PC-9 (cell line): ENCODE data around the gene MAP2K2. TPM values are rescaled to one million over a fixed set of nuclear protein-coding genes. Genes with fewer than 3 reads are reported as not detected.
"Not testable (repeated sequence)": the region's sequence is repeated elsewhere in the genome, so short reads cannot be mapped to it uniquely, and the experiment has no call there.

Experiments used
- BruUV-seq: library from RNA; stranded (reverse); fragments of 400-500 nt; replicated peaks from 2 replicates; lab custom pipeline; 2021; lab: Mats Ljungman, UMichigan
- CTCF ChIA-PET: fragments of 300-600 bp; sonication (Branson Sonifier 250); formaldehyde crosslinking; loops from one replicate; lab custom pipeline; 2022; ENCODE audit warnings: antibody characterized with exemption; lab: Charles Lee
- POLR2A ChIA-PET: fragments of 300-600 bp; sonication (Branson Sonifier 250); formaldehyde crosslinking; loops from one replicate; lab custom pipeline; 2022; ENCODE audit warnings: antibody characterized with exemption; ENCODE audit not compliant: unreplicated experiment; lab: Charles Lee
- DNase-seq, 2 experiments: peaks; one replicate each; pipeline versions ENCODE4 v3.0.0 to v3.0.0-alpha.2; 2015 to 2022; ENCODE audit warnings: mixed read lengths in 1 of 2
- H2AFZ ChIP-seq: fragments of 200-600 bp; sonication (generic); 2 replicates; pipeline ENCODE4 v1.8.1; 2017; ENCODE audit warnings: antibody characterized with exemption
- H3F3A ChIP-seq: fragments of 200-600 bp; sonication (generic); 2 replicates; pipeline ENCODE4 v1.8.1; 2017; ENCODE audit warnings: antibody characterized with exemption, mild to moderate bottlenecking, low read depth; ENCODE audit not compliant: insufficient read depth
- H3K27ac ChIP-seq: fragments of 200-600 bp; sonication (generic); 2 replicates; pipeline ENCODE4 v1.6.1; 2016; ENCODE audit warnings: mixed run types
- H3K27me3 ChIP-seq: fragments of 200-600 bp; sonication (generic); 2 replicates; pipeline ENCODE4 v1.6.1; 2016; ENCODE audit warnings: low read depth, mixed run types; ENCODE audit not compliant: insufficient read depth
- H3K36me3 ChIP-seq: fragments of 200-600 bp; sonication (generic); 2 replicates; pipeline ENCODE4 v1.6.1; 2016; ENCODE audit warnings: low read depth, mixed run types
- H3K4me1 ChIP-seq: fragments of 200-600 bp; sonication (generic); replicated peaks from 2 replicates; pipeline ENCODE4 v1.6.1; 2016; ENCODE audit warnings: mixed run types; ENCODE audit not compliant: insufficient read depth
- H3K4me2 ChIP-seq: fragments of 200-600 bp; sonication (generic); 2 replicates; pipeline ENCODE4 v1.6.1; 2017; ENCODE audit warnings: mixed run types
- H3K4me3 ChIP-seq: fragments of 200-600 bp; sonication (generic); 2 replicates; pipeline ENCODE4 v1.6.1; 2016; ENCODE audit warnings: mixed run types
- H3K79me2 ChIP-seq: fragments of 200-600 bp; sonication (generic); 2 replicates; pipeline ENCODE4 v1.6.1; 2017; ENCODE audit warnings: low read depth, mixed run types
- H3K9me2 ChIP-seq: fragments of 200-600 bp; sonication (generic); 2 replicates; pipeline ENCODE4 v1.8.1; 2017; ENCODE audit warnings: mild to moderate bottlenecking; ENCODE audit not compliant: insufficient read depth
- H3K9me3 ChIP-seq: fragments of 200-600 bp; sonication (generic); 2 replicates; pipeline ENCODE4 v1.8.1; 2016; ENCODE audit warnings: low read depth; ENCODE audit not compliant: insufficient read depth
- H4K20me1 ChIP-seq: fragments of 200-600 bp; sonication (generic); 2 replicates; pipeline ENCODE4 v1.8.1; 2017; ENCODE audit not compliant: insufficient read depth
- CTCF ChIP-seq: fragments of 200-600 bp; sonication (generic); conservative IDR thresholded peaks from 2 replicates; pipeline ENCODE4 v1.6.1; 2017; ENCODE audit warnings: mixed run types, antibody characterized with exemption, mild to moderate bottlenecking, moderate library complexity
- EZH2 ChIP-seq: fragments of 200-600 bp; sonication (generic); IDR thresholded peaks from 2 replicates; pipeline ENCODE4 v1.8.0; 2017; ENCODE audit warnings: antibody characterized with exemption, low read depth
- intact Hi-C: fragments of 100-400 bp; cut with micrococcal nuclease; formaldehyde crosslinking; loops from one replicate; pipeline ENCODE4 v1.10.0; 2022; ENCODE audit not compliant: unreplicated experiment
- total RNA-seq: library from RNA; stranded (reverse); gene quantifications from 2 replicates; pipeline ENCODE4 v1.2.3, GENCODE V29; 2021

The MAP2K2 gene
- total RNA-seq, 1 experiment from 2014 or later: 160 TPM

GRCh38 chr19:4164262-4164661 is 40.3 kb upstream of the MAP2K2 start:
- Histone ChIP-seq H2AFZ (no peak overlapping the region), H4K20me1 (no peaks in the 10 kb centered on the region), H3K4me3 (no peak overlapping the region), H3K9me2 (no peaks in the 10 kb centered on the region), H3K27ac (no peak overlapping the region), H3K4me1 (no peaks in the 10 kb centered on the region), H3K79me2 (no peaks in the 10 kb centered on the region), H3F3A (no peaks in the 10 kb centered on the region; the same call in 1 of the 2 replicates), H3K4me2 (no peak overlapping the region), H3K27me3 (peaks cover 4% of the 10 kb centered on the region), H3K9me3 (no peaks in the 10 kb centered on the region), H3K36me3 (no peaks in the 10 kb centered on the region)
- TF ChIP-seq CTCF: no peak
- TF ChIP-seq EZH2: no peak
- CTCF ChIA-PET: no interaction called here
- BruUV-seq: no TSS peak
- POLR2A ChIA-PET: no interaction called here
- intact Hi-C loops: no loop called here
- DNase-seq: no peak

GRCh38 chr19:4161415-4162077 is 37.6 kb upstream of the MAP2K2 start:
- CTCF ChIA-PET: no interaction called here
- BruUV-seq: no TSS peak
- Histone ChIP-seq H2AFZ (no peak overlapping the region), H3K4me1 (no peaks in the 10 kb centered on the region), H3K27me3 (peaks cover 4% of the 10 kb centered on the region), H3K36me3 (no peaks in the 10 kb centered on the region), H3K4me3 (no peak overlapping the region), H3K4me2 (no peak overlapping the region), H3K9me2 (no peaks in the 10 kb centered on the region), H3K9me3 (no peaks in the 10 kb centered on the region), H4K20me1 (no peaks in the 10 kb centered on the region), H3K27ac (no peak overlapping the region), H3K79me2 (no peaks in the 10 kb centered on the region), H3F3A (no peaks in the 10 kb centered on the region; the same call in 1 of the 2 replicates)
- no peak for DNase-seq
- TF ChIP-seq CTCF (no peak), EZH2 (no peak)
- intact Hi-C loops: no loop called here
- POLR2A ChIA-PET: no interaction called here

GRCh38 chr19:4157971-4158370 is 34.0 kb upstream of the MAP2K2 start:
- H3K36me3 ChIP-seq, POLR2A ChIA-PET, H3K4me2 ChIP-seq, intact Hi-C loops, H3K27ac ChIP-seq, H4K20me1 ChIP-seq, DNase-seq, BruUV-seq, H3K9me3 ChIP-seq, H2AFZ ChIP-seq, H3K79me2 ChIP-seq, H3K9me2 ChIP-seq, H3K4me3 ChIP-seq, H3K27me3 ChIP-seq, H3F3A ChIP-seq, H3K4me1 ChIP-seq, CTCF ChIA-PET: not testable (repeated sequence)

GRCh38 chr19:4157164-4157563 is 33.2 kb upstream of the MAP2K2 start:
- H3K36me3 ChIP-seq: no peaks in the 10 kb centered on the region
- H3F3A ChIP-seq: no peaks in the 10 kb centered on the region
- no peak overlapping the region for H2AFZ ChIP-seq
- no peaks in the 10 kb centered on the region for H3K79me2 ChIP-seq
- ChIA-PET CTCF (no interaction called here), POLR2A (no interaction called here)
- no peak overlapping the region for H3K27ac ChIP-seq
- no peak overlapping the region for H3K4me2 ChIP-seq
- no peaks in the 10 kb centered on the region for H3K27me3 ChIP-seq
- TF ChIP-seq EZH2 (no peak), CTCF (no peak)
- intact Hi-C loops: no loop called here
- DNase-seq: no peak
- H3K4me3 ChIP-seq: no peak overlapping the region
- no peaks in the 10 kb centered on the region for H3K9me3 ChIP-seq
- H3K9me2 ChIP-seq: no peaks in the 10 kb centered on the region
- no TSS peak for BruUV-seq
- no peaks in the 10 kb centered on the region for H3K4me1 ChIP-seq
- H4K20me1 ChIP-seq: no peaks in the 10 kb centered on the region
